ENCODE measurements around the gene MOSMO.

The MOSMO gene

GRCh38 chr16:22007509-22008214, at the start of gene MOSMO:
MOSMO (plus strand) TSS chr16:22008111; CDS start chr16:22008302, 191 bp downstream.
- DNase-seq (ENCODE audit: extremely low read depth in 1 of 2, low read depth in 1 of 2), result peak; percentile 17 to 51

GRCh38 chr16:21959050-21959449, 48.9 kb upstream of the MOSMO start:
- no peak for DNase-seq (ENCODE audit: extremely low read depth in 1 of 2, low read depth in 1 of 2)

GRCh38 chr16:21962475-21962874, 45.4 kb upstream of the MOSMO start:
- DNase-seq (ENCODE audit: extremely low read depth in 1 of 2, low read depth in 1 of 2), result no peak

GRCh38 chr16:21963887-21964286, 44.0 kb upstream of the MOSMO start:
- no peak for DNase-seq (ENCODE audit: extremely low read depth in 1 of 2, low read depth in 1 of 2)

- DNase-seq (ENCODE audit: extremely low read depth in 1 of 2, low read depth in 1 of 2), result no peak
These were observed 43.6 kb upstream of the MOSMO start for GRCh38 chr16:21964353-21964752.

GRCh38 chr16:21971856-21972255, 36.1 kb upstream of the MOSMO start:
- DNase-seq (ENCODE audit: extremely low read depth in 1 of 2, low read depth in 1 of 2), result no peak

- no peak for DNase-seq (ENCODE audit: extremely low read depth in 1 of 2, low read depth in 1 of 2)
These were observed 34.0 kb upstream of the MOSMO start for GRCh38 chr16:21973945-21974344.

- no peak for DNase-seq (ENCODE audit: extremely low read depth in 1 of 2, low read depth in 1 of 2)
These were observed 27.9 kb upstream of the MOSMO start for GRCh38 chr16:21980032-21980431.

- DNase-seq (ENCODE audit: extremely low read depth in 1 of 2, low read depth in 1 of 2), result no peak
These were observed 25.8 kb upstream of the MOSMO start for GRCh38 chr16:21982108-21982507.

- no peak for DNase-seq (ENCODE audit: extremely low read depth in 1 of 2, low read depth in 1 of 2)
These were observed 23.8 kb upstream of the MOSMO start for GRCh38 chr16:21984062-21984461.

GRCh38 chr16:21985524-21985923, 22.4 kb upstream of the MOSMO start:
- DNase-seq (ENCODE audit: extremely low read depth in 1 of 2, low read depth in 1 of 2), result no peak

GRCh38 chr16:21986692-21987246, 21.1 kb upstream of the MOSMO start:
- no peak for DNase-seq (ENCODE audit: extremely low read depth in 1 of 2, low read depth in 1 of 2)

- no peak for DNase-seq (ENCODE audit: extremely low read depth in 1 of 2, low read depth in 1 of 2)
These were observed 20.4 kb upstream of the MOSMO start for GRCh38 chr16:21987498-21987897.

GRCh38 chr16:21989133-21989532, 18.8 kb upstream of the MOSMO start:
- no peak for DNase-seq (ENCODE audit: extremely low read depth in 1 of 2, low read depth in 1 of 2)

GRCh38 chr16:21989751-21990150, 18.2 kb upstream of the MOSMO start:
- DNase-seq (ENCODE audit: extremely low read depth in 1 of 2, low read depth in 1 of 2), result no peak

GRCh38 chr16:21990381-21990944, 17.4 kb upstream of the MOSMO start:
- no peak for DNase-seq (ENCODE audit: extremely low read depth in 1 of 2, low read depth in 1 of 2)

- no peak for DNase-seq (ENCODE audit: extremely low read depth in 1 of 2, low read depth in 1 of 2)
These were observed 16.3 kb upstream of the MOSMO start for GRCh38 chr16:21991621-21992020.

- no peak for DNase-seq (ENCODE audit: extremely low read depth in 1 of 2, low read depth in 1 of 2)
These were observed 12.9 kb upstream of the MOSMO start for GRCh38 chr16:21994856-21995465.

GRCh38 chr16:21996923-21997696, 10.8 kb upstream of the MOSMO start:
- DNase-seq (ENCODE audit: extremely low read depth in 1 of 2, low read depth in 1 of 2), result no peak

GRCh38 chr16:21997697-21998480, 10.0 kb upstream of the MOSMO start:
- no peak for DNase-seq (ENCODE audit: extremely low read depth in 1 of 2, low read depth in 1 of 2)

Data from activated CD8-positive, alpha-beta memory T cell treated with anti-CD3 and anti-CD28 coated beads for 1 hour (primary cell).